ENCODE results near the gene MEF2A.
"Not testable (repeated sequence)": the region's sequence is repeated elsewhere in the genome, so short reads cannot be mapped to it uniquely, and the experiment has no call there.

The MEF2A gene
- total RNA-seq = 91.8 to 281 (median 170) reads per million in 18 experiments

DNA sequence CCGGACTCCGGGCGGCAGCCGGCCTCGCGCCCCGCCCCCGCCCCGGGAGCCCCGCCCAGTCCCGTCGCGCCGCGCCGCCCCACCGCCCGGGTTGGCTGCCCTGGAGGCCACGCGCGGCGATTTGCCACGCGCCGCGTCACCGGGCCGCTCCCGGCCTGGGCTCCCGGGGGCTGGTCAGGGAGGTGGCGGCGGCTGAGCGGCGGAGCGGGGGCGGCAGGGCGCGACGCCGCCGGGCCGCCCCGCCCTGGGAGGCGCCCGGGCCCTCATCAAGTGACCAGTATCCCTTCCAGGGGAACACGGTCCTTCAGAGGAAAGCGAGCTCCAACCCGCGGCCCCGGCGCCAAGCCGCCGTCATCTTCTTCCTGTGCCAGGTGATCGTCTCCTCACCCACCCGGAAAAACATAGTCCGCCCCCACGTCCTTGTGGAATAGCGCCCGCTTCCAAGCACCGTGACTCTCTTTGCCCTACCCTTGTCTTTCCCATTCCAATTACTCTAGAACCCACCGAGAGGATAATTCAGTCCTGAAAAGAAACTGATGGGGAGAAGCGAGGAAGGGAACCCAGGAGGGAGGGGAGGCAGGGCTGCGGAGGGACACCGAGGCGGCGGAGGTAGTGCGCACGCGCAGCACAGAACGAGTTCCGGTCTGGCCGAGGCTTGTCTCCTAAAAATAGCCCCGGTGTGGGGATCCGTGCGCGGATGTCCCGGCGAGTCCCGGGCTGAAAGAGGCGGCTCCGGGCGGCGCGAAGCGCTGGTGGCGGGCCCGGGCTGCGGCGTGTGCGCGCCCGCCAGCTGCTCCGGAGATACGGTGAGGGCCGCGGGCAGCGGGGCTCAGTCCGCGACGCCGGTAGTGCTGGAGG is at the start of gene MEF2A:
TSS of gene MEF2A (plus strand) at position 686 of the 858 bp plus-strand sequence. CDS start 67,136 bp downstream, outside the sequence.
- peak; percentile 92 to 96 for DNase-seq

DNA sequence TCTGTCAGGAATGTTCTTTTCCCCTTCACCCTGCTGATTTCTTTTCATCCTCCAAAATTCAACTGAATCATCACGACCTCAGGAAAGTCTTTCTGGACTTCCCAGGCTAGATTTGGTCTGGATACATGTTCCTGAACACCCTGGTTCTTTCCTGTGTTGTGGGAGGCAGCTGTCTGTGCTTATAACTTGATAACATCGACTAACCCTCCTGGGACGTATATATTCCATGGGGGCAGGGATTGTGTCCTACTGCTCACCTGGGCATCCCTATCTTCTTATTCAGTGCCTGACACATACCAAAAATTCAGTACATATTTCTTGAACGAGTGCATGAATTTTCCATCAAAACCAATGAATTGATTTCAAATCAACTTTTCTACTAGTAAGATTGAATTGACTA is 47.6 kb upstream of the MEF2A start:
- DNase-seq = no peak

DNA sequence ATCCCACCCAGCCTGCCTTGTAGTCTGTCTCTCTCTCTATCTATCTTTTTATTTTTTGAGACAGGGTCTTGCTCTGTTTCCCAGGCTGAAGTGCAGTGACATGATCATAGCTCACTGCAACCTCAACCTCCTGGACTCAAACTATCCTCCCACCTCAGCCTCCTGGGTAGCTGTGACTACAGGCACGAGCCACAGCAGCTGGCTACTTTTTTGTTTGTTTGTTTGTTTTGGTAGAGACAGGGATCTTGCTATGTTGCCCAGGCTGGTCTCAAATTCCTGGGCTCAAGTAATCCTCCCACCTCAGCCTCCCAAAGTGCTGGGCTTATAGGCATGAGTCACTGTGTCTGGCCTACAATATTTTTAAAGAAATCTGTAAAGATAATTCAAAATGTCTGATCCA is 46.4 kb upstream of the MEF2A start:
- not testable (repeated sequence) for DNase-seq

DNA sequence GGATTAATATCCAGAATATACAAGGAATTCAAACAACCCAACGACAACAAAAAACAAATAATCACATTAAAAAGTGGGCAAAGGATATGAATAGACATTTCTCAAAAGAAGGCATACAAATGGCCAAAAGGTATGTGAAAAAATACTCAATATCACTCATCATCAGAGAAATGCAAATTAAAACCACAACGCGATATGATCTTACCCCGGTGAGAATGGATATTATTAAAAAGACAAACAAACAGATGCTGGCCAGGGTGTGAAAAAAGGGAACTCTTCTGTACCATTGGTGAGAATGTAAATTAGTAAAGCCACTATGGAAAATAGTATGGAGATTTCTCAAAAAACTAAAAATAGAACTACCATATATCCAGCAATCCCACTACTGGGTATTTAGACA is 43.5 kb upstream of the MEF2A start:
- DNase-seq = no peak

DNA sequence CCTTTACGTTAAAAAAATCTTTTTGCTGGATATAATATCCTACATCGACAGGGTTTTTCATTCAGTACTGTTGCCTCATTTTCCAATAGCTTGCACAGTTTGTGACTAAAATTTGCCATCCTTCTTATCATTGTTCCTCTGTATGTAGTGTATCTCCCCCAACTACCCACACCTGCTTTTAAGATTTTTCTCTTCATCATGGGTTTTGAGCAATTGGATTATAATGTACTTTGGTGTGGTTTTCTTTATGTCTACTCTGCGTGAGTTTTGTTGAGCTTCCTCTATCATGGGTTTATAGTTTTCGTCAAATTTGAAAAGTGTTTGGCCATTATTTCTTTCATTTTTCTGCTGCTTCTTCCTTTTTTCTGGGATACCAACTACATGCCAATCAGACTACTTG is 39.6 kb upstream of the MEF2A start:
- DNase-seq = no peak

DNA sequence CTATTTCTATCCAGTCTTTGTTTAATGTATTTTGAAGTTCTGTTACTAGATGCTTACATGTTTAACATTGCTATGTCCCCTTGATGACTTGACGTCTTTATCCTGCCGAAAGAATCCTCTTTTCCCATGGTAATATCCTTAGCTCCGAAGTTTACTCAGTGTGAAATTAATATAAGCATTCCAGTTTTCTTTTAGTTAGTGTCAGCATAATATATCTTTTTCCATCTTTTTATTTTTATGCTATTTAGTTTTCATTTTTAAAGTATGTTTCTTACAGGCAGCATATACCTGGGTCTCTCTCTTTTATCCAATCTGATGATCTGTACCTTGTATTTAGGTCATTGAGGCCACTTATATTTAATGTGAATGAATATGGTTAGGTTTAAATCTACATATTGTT is 39.1 kb upstream of the MEF2A start:
- DNase-seq = no peak

DNA sequence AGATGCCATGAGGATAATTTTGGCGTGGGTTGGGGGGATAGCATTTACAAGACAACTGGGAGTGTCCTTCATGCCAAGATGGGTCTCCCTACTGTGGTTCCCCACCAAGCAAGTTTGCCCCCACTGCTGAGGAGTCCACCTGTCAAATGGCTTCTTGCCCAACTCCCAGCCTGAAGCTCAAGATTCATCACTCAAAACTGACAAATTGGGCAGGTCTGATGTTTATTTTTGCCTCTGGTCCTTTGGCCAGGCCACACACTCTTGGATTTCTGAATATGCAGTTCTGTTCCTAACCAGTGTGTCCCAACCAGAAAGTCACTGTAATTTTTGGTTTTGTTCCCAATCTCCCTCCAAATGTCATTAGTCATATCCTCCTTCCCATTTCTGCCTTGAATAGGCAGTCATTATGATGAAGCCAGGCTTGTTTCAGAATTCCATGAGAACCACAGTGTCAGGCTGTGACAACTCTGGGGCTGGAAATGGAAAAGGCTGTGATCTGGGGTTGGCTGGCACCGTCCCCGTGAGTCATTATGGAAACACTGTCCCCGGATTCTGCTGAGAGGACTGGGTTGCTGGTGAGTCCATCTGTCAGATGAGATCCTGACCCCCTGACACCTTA is 29.3 kb upstream of the MEF2A start:
- no peak for DNase-seq

DNA sequence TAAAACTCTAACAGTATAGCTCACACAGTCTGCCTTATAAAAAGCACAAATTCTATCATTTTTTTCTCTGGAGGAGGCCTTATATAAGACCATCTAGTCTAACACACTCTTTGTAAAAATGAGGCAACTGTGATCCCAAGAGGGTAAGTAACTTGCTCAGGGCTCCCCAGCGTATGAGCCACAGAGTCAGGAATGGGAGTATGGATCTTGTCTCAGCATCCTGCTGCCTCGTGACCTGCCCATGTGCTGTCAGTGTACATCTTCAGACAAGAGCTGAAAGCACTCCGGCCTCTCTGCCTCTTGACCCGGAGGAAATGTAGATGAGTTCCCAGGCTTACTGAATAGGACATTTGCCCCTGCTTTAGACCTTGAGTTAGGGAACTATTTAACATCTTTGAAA is 28.4 kb upstream of the MEF2A start:
- DNase-seq = no peak

DNA sequence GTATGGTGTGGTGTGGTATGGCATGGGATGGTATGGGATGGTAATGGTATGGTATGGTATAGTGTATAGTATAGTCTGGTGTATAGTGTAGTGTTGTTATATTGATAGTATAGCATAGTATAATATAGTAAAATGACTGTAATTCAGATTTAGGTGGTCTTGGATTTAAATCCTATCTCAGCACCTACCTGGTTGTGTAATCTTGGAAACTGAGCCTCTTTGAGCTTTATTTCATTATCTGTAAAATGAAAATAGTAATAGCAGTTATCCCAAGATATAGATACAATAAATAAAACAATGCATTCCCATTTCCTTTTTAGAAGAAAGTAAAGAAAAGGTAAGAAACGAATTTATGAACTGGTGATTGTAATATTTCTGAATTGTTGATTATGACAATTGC is 27.5 kb upstream of the MEF2A start:
- no peak for DNase-seq

DNA sequence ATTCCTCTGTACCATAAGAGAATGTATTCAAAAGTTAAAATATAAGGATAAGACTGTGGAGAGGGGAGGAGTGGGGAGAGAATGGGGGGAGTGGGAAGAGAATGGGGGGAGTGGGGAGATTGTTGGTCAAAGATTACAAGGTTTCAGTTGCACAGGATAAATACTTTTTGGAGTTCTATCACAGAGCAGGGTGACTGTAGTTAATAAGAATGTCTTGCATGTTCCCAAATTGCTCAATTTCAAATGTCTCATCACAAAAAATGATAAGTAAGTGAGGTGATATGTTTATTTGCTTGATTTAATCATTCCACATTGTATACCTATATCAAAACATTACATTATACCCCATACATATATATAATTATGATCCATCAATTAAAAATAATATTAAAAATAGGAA is 23.0 kb upstream of the MEF2A start:
- no peak for DNase-seq

DNA sequence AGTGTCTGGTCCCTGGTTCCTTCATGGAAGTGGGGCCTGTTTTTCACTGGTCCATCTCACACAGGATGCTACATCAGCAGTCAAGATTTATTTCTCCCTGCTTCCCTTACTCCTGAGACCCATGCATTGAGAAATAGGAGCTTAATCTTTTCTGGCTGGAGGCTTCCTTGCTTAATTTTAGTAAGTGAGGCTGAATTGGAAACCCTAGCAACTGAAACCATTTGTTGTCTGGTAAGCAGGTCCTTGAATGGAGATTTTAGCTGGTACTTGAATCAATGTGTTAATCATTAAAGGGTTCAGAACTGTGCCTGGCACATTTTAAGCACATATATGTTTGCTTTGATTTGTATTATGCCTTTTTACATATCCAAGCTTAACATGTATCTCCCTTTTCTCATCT is 20.2 kb upstream of the MEF2A start:
- DNase-seq = no peak

DNA sequence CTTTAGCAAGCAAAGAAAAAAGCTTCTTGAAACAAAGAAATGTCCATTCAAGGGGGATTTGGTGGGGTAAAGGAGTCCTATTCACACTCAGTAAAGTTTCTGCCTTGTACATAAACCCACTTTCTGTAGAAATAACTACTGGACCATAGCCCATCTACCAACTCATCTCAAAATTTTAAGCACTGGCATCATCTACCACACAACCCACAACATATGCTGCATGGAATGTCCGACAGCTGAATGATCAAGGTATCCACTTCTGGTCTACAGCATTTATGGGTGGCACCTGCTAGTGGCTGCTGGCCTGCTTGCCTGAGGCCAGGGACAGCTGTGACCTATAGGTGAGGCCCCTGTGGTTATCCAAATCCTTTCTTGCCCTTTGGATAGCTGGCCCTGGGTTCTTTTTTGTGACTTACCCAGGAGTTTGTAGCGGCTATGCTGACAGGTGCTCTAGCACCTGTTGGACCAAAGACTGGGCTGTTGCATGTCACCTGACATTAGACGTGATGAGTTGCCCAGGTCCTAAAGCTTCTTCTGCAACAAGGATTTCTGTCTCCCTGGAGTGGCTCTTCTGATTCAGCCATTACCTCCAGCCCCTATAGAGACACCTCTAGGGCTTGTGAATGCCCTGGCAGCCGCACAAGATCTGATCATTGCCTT is 19.2 kb upstream of the MEF2A start:
- DNase-seq = no peak

DNA sequence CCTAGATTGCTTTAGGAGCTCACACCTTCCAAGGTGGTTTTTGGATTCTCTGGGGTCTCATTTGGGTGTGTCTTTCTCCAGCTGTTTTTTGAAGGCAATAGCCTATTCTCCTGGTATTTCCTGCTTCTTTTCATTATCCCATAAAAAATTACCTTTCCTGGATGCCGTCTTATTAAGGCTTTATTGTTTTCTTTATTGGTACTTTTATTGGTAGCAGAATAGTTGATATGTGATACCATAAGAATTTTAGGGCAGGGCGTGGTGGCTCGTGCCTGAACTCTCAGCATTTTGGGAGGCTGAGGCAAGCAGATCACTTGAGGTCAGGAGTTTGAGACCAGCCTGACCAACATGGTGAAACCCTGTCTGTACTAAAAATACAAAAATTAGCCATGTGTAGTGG is 18.3 kb upstream of the MEF2A start:
- DNase-seq = no peak

DNA sequence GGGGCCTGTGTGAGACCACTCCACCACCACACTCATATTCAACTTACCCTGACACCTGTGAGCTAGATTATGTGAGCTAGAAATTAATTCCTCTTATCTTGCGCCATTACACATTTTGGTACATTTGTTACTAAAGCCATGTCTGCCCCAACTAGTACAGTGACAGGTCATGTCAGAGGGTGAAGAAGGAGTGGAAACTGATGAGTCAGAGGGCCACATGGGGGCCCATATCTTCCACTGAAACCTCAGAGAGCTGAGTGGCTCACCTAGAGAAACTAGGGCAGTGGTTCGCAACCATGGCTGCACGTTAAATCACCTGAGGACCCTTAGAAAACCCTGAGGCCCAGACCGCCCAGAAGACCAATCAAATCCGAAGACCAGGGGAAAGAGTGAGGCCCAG is 15.7 kb upstream of the MEF2A start:
- no peak for DNase-seq

DNA sequence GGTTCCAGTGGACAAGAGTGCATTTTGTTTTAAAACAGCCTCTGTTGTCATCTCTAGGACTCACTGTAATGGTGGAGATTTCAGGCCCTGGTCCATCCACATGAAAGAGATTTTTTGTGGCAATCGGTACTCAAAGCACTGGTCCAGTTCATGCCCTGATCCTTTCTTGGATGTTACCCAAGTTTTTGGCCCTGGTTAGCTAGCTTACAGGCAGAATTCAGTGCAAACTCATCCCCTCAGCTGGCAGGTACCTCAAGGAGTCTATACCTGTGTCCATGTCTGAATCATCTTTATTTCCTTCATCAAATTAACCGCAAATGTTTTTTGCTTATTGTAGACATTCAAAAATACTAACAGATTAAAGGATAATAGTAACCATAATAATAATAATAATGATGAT is 13.7 kb upstream of the MEF2A start:
- DNase-seq = no peak

DNA sequence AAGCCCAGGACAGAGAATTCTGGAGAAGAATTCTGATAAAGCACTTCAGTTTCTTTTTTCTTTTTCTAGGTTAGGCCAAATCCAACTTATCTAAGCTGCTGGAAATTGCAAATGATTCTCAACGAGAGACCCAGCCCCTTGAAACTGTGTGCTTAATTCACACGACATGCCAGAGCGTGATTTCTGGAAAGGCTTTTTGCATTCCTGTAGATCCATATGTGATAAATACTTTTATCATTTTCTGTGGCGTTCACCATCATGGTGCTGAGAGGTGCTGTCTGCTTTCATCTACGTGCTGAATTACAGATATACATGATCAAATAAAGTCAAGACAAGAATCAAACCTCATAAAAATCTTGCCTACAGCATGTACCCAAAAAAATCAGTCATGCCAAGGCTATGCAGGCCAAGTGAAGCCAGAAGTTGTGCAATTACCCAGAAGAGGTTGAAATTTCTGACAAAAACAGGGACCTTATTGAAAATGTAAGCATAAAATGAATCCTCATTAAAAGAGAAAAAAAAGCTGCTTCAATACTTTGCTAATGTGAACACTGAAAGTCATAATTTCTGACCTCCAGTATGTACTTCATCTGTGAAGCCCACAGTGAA is 10.8 kb upstream of the MEF2A start:
- DNase-seq = no peak

DNA sequence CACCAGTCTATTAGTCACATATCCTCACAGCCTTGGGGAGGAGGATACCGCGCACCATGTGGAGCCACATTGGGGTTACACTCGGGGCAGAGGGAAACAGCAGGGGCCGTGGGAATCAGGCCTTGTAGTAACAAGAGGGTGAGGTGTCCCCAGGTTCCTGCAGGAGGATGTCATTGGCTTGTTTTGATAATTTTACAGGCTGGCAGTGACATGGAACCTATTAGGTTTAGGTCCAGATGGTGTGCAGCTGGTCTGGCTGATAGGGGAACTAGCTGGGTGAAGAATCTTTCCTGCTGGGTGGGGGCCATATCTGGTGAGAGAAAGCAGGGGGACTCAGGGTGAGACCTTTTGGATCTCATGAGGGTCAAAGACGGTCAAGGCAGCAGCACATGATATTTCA is 9.8 kb upstream of the MEF2A start:
- DNase-seq = no peak

DNA sequence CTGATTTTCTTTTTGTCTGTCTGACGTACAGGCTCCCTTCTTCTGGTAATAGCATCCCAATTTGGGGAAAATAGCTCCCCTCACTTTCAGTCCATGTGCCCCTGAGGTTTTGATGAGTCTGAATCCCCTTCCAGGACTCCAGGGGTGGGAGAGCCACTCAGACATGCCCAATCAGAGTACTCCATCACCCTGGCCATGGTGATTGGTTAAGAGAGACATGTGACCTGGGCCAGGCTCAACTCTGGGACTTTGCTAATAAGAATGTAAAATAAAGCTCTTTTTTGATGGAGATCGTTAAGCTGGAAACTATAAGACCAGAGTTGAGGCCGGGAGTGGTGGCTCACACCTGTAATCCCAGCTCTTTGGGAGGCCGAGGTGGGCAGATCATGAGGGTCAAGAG is 9.2 kb upstream of the MEF2A start:
- DNase-seq = no peak

DNA sequence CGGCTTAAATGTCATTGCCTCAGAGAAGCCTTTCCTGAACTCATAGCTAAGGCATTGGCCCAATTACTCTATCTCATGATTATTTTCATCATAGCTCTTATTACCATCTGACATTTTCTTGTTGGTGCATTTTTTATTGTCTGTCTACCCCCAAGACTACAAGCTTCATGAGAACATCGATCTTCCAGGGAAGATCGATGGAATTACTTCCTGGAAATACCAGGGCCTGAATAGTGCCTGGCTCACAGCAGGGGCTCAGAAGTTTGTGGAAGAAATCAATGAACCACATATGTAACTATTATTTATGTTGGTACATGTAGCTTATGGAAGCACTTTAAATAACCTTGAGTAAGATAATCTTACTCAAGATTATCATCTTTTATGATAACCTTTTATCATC is 7.7 kb upstream of the MEF2A start:
- no peak for DNase-seq

DNA sequence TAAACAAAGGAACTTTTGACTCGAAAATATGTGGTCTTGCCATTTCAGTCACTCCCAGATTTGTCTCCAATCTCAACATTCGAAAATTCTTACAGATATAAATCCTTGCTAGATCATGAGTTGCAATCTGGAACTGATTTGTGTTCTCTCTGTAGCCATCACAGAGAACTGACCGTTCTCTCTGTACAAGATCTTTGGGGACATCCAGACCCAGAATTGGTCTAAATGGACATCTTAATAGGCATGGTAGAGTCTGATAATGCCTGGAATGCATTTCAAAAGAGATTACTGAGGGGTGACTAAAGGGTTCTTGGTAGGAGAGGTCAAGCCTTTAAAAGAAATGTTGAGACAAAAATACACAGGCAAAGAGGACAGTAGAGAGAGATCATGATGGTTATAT is 7.2 kb upstream of the MEF2A start:
- no peak for DNase-seq

DNA sequence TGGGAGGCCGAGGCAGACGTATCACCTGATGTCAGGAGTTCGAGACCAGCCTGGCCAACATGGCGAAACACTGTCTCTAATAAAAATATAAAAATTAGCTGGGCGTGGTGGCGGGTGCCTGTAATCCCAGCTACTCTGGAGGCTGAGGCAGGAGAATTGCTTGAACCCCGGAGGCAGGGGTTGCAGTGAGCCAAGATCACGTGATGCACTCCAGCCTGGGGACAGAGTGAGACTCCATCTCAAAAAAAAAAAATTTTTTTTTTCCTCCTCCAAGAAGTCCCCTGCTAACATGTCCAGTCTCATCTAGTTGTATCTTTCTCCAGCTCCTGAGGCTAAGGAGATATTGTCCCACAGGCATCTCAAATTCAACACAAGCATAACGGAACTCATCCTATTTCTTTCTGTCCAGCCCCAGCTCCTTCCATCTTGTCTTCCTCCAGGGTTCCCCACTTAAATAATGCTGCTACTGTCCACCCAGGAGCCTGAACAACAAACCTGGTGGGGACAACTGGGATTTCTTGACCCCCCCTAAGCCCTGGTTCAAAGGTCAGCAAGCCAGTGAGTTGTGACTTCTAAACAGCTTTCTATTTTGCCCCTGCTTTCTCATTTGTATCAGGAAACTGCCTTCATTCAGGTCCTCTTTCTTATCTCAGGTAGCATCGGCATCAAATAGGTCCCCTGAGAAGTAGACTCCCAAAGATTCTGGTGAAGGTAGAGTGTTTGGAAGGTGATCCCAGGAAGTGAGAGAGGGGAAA is 4.1 kb upstream of the MEF2A start:
- no peak for DNase-seq

DNA sequence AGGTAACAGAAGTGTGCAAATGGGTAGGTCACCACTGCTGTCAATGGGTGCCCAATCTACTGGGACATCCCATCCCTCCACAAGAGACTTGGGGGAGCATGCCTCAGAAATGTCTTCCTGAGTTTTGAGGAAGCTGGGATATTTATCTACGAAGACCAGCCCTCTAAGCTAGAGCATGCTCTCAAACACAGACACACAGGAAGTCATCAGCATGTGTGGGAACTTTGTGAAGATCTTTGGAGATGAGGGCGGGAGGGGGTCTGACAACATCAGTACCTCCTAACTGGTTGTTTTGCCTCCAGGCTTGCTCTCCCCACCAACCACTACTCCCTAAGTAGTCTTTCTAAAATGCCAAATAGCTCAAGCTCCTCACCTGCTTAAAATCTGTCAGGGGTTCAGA is 3.5 kb upstream of the MEF2A start:
- DNase-seq = peak in 1 of 2 donors; percentile 29

Measured in inflammatory macrophage (primary cell).